Common myeloid progenitor, CD34-positive (primary cell): Measurements from ENCODE around the gene GABRR2.
A peak's percentile ranks its signal among the peaks of the same experiment; 100 is the strongest.
"Not testable (repeated sequence)": the region's sequence is repeated elsewhere in the genome, so short reads cannot be mapped to it uniquely, and the experiment has no call there.

ENCODE experiments used
- CTCF ChIA-PET: fragments of 350-600 bp; sonication (Branson Sonifier 250); formaldehyde crosslinking; loops from one replicate; lab custom pipeline; 2021; ENCODE audit warnings: antibody characterized with exemption; lab: Charles Lee
- POLR2A ChIA-PET: fragments of 350-600 bp; sonication (Branson Sonifier 250); formaldehyde crosslinking; loops from one replicate; lab custom pipeline; 2021; ENCODE audit warnings: antibody characterized with exemption; lab: Charles Lee
- DNase-seq, 3 donors: peaks; one replicate each; pipeline versions ENCODE4 v3.0.0 to v3.0.0-alpha.2; 2013
- H3K27ac ChIP-seq, 2 experiments: 1 replicate in 1 of 2; 2 replicates in 1 of 2; pipeline ENCODE4 v1.7.0; 2013; ENCODE audit warnings: inconsistent platforms in 2 of 2, low read length in 2 of 2, mild to moderate bottlenecking in 2 of 2, low read depth in 1 of 2, moderate library complexity in 1 of 2; ENCODE audit not compliant: severe bottlenecking in 2 of 2, insufficient read depth in 1 of 2, poor library complexity in 1 of 2
- H3K27me3 ChIP-seq, 5 experiments: replicated peaks in 2 of 5; 1 replicate in 3 of 5; 2 replicates in 2 of 5; pipeline versions ENCODE4 v1.6.1 to v1.7.0; 2013; ENCODE audit warnings: low read length in 4 of 5, mild to moderate bottlenecking in 2 of 5, moderate library complexity in 2 of 5, inconsistent platforms in 1 of 5; ENCODE audit not compliant: insufficient read depth in 5 of 5, control insufficient read depth in 4 of 5
- H3K36me3 ChIP-seq, 4 experiments: 1 replicate in 2 of 4; 2 replicates in 2 of 4; pipeline versions ENCODE4 v1.6.1 to v1.7.0; 2013; ENCODE audit warnings: low read length in 3 of 4, control low read depth in 1 of 4, mild to moderate bottlenecking in 1 of 4; ENCODE audit not compliant: control insufficient read depth in 4 of 4, insufficient read depth in 4 of 4
- H3K4me1 ChIP-seq, 4 experiments: 1 replicate in 3 of 4; 2 replicates in 1 of 4; pipeline versions ENCODE4 v1.6.1 to v1.7.1; 2013; ENCODE audit warnings: low read length in 3 of 4, mild to moderate bottlenecking in 3 of 4, control low read depth in 1 of 4, inconsistent platforms in 1 of 4, moderate library complexity in 1 of 4; ENCODE audit not compliant: control insufficient read depth in 4 of 4, insufficient read depth in 4 of 4; ENCODE audit errors: control extremely low read depth in 1 of 4
- H3K4me3 ChIP-seq, 7 experiments: 1 replicate in 4 of 7; 2 replicates in 3 of 7; pipeline versions ENCODE4 v1.5.1 to v1.7.0; 2013; ENCODE audit warnings: mild to moderate bottlenecking in 7 of 7, low read length in 6 of 7, moderate library complexity in 6 of 7, inconsistent platforms in 2 of 7, low read depth in 2 of 7, control low read depth in 1 of 7; ENCODE audit not compliant: insufficient read depth in 4 of 7, control insufficient read depth in 1 of 7; ENCODE audit errors: extremely low read depth in 1 of 7
- H3K9me3 ChIP-seq, 5 experiments: 1 replicate in 4 of 5; 2 replicates in 1 of 5; pipeline versions ENCODE4 v1.6.1 to v1.7.1; 2013; ENCODE audit warnings: low read length in 4 of 5, mild to moderate bottlenecking in 2 of 5, inconsistent platforms in 1 of 5, low read depth in 1 of 5, moderate library complexity in 1 of 5; ENCODE audit not compliant: control insufficient read depth in 4 of 5, insufficient read depth in 2 of 5; ENCODE audit errors: control extremely low read depth in 1 of 5
- WGBS: methylation state at CpG from one replicate; pipeline ENCODE4 v1.1.5; 2013; ENCODE audit not compliant: insufficient coverage; 5-methylcytosine and 5-hydroxymethylcytosine counted together

Gene GABRR2

DNA sequence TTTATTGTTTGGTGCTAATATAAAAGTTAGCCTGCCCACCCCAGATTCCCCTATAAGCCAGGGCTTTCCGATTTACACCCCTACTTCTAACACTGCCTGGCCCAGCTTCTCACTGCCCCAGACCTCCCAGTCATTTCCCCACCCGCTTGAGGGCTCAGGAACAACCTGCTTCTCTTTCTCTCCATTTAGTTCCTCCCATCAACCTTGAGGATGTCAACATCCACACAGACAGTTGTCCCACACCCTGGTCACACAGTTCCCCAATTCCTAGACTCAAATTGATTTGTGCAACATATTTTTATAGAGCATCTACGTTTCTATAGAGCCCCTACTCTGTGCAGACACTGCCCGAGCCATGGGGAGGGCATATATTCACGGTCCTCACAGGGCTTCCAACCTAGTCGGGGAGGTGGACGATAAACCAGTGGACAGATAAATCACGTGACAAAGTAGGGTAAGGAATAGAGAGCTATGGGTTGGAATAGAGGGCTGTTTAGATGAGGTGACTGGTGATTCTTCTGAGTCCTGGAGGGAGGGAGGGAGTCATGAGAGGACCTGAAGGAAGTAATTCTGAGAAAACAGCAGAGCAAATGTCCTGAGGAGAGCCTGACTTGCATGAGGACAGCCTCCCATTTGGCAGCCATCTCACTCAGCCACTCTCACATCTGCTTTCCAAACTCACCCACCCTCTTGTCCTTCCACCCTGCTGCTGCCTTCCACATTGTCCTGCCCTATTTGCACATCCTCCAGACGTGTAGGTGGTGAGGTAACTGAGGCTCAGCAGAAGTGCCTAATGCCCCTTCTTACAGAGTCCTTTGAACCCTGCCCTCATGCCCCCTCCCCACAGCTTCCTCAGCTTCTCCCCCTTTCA, 6.3 kb downstream of the GABRR2 start:
- ChIA-PET CTCF (interaction anchor here (0.9 to 1.1 kb wide), 2 partner anchors 19 to 64 kb away, joined by 3 to 4 read pairs; no protein-coding TSS in a partner anchor), POLR2A (no interaction called here)
- DNase-seq: peak in 2 of 3 donors; percentile 12 to 19
- Histone ChIP-seq H3K9me3 (no peaks in the 10 kb centered on the region), H3K4me1 (peaks cover 0 to 27% (median 14%) of the 10 kb centered on the region in 4 experiments), H3K36me3 (no peaks in the 10 kb centered on the region), H3K27me3 (no peaks in the 10 kb centered on the region), H3K4me3 (no peak overlapping the region), H3K27ac (no peak overlapping the region)
- WGBS: 89% methylated on average over 8 of the region's 9 CpGs

DNA sequence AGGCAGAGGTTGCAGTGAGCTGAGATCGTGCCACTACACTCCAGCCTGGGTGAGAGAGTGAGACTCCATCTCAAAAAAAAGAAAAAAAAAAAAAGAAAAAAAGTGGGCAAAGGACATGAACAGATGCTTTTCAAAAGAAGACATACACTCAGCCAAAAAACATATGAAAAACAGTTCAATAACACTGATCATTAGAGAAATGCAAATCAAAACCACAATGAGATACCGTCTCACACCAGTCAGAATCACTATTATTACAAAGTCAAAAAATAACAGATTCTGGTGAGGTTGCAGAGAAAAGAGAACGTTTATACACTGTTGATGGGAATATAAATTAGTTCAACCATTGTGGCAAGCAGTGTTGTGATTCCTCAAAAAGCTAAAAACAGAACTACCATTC, 10.6 kb downstream of the GABRR2 start:
- POLR2A ChIA-PET, H3K4me1 ChIP-seq, CTCF ChIA-PET, H3K4me3 ChIP-seq, H3K27me3 ChIP-seq, H3K9me3 ChIP-seq, DNase-seq, H3K27ac ChIP-seq, H3K36me3 ChIP-seq: not testable (repeated sequence)
- no CpG with 5 or more reads among the region's 3 CpGs for WGBS

DNA sequence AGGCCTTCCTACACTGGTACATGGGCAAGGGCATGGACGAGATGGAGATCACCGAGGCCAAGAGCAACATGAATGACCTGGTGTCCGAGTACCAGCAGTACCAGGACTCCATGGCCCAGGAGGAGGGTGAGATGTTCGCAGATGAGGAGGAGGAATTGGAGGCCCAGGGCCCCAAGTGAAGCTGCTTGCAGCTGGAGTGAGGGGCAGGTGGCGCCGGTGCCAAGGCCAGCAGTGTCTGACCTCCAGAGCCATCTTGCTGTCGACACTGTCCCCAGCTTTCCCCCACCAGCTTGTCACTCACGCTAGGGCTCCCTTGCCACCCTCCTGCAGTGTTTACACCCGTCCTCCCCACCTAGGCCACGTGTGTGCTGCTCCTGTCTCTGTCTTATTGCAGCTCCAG, 12.2 kb downstream of the GABRR2 start:
- POLR2A ChIA-PET: no interaction called here
- H3K27me3 ChIP-seq: no peaks in the 10 kb centered on the region
- 95% methylated on average over 9 of the region's 10 CpGs for WGBS
- no peak overlapping the region for H3K4me3 ChIP-seq
- peak in 1 of 3 donors; percentile 15 for DNase-seq
- CTCF ChIA-PET: interaction anchor here (1.4 to 1.7 kb wide), 2 partner anchors 42 to 69 kb away, joined by 3 to 4 read pairs; no protein-coding TSS in a partner anchor
- peaks cover 7 to 13% (median 10%) of the 10 kb centered on the region in 4 experiments for H3K4me1 ChIP-seq
- H3K27ac ChIP-seq: no peak overlapping the region
- no peaks in the 10 kb centered on the region for H3K36me3 ChIP-seq
- no peaks in the 10 kb centered on the region for H3K9me3 ChIP-seq

DNA sequence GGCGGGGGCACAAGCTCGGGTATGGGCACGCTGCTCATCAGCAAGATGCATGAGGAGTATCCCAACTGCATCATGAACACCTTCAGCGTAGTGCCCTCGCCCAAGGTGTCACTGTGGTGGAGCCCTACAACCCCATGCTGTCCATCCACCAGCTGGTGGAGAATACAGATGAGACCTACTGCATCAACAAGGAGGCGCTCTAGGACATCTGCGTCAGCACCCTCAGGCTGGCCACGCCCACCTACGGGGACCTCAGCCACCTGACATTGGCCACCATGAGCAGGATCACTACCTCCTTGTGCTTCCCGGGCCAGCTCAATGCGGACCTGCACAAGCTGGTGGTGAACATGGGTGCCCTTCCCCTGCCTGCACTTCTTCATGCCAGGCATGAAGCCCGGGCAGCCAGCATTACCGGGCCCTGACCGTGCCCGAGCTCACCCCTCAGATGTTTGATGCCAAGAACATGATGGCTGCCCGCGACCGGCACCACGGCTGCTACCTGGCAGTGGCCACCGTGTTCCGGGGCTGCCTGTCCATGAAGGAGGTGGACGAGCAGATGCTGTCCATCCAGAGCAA, 12.8 kb downstream of the GABRR2 start:
- CTCF ChIA-PET: interaction anchor here (0.5 to 1.7 kb wide), 5 partner anchors 11 to 319 kb away, joined by 3 to 4 read pairs (median 3); no protein-coding TSS in a partner anchor
- 97% methylated on average over 16 of the region's 22 CpGs for WGBS
- POLR2A ChIA-PET: no interaction called here

DNA sequence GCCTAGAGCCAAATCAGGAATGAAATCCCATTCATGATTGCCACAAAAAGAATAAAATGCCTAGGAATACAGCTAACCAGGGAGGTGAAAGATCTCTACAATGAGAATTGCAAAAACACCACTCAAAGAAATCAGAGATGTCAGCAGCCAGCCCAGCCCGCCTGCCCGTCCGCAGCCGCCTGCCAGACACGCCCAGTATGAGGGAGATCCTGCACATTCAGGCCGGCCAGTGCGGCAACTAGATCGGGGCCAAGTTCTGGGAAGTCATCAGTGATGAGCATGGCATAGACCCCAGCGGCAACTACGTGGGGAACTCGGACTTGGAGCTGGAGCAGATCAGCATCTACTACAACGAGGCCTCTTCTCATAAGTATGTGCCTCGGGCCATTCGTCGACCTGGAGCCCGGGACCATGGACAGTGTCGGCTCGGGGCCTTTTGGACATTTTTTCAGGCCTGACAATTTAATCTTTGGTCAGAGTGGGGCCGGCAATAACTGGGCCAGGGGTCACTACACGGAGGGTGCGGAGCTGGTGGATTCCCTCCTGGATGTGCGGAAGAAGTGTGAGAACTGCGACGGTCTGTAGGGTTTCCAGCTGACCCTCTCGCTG, 13.4 kb downstream of the GABRR2 start:
- 95% methylated on average over 24 of the region's 25 CpGs for WGBS
- CTCF ChIA-PET: interaction anchor here (0.5 to 1.7 kb wide), 6 partner anchors 10 to 319 kb away, joined by 3 to 4 read pairs (median 3); no protein-coding TSS in a partner anchor

More for the DNA sequence above, 12.8 kb downstream of the GABRR2 start:
- Histone ChIP-seq H3K4me1 (peaks cover 11 to 17% (median 13%) of the 10 kb centered on the region in 4 experiments), H3K4me3 (no peak overlapping the region), H3K27ac (no peak overlapping the region), H3K36me3 (no peaks in the 10 kb centered on the region), H3K27me3 (no peaks in the 10 kb centered on the region), H3K9me3 (no peaks in the 10 kb centered on the region)
- no peak for DNase-seq

DNA sequence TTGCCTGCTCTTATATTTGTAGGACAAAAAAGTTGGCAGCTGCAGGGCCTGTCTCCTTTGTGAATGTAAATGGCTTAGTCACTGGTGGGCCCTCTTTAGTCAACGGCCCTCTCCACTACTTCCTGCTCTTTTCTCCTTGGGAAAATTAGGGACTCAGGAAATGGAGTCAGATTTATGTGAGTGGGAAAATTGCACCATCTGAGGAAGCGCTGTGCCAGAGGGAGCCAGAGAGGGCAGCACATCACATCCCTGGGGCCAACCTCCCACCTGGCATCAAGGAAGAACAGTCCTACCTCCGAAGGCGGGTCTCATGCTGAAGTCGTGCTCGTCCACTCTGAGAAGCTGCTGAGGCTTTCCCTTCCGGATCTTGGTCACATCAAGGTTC, 15.6 kb downstream of the GABRR2 start:
- ChIA-PET CTCF (interaction anchor here (1.0 to 1.7 kb wide), 2 partner anchors 8 to 16 kb away, joined by 3 read pairs; no protein-coding TSS in a partner anchor), POLR2A (no interaction called here)
- no peak for DNase-seq
- Histone ChIP-seq H3K27ac (no peak overlapping the region), H3K4me1 (peaks cover 11 to 25% (median 16%) of the 10 kb centered on the region in 4 experiments), H3K9me3 (no peaks in the 10 kb centered on the region), H3K4me3 (no peak overlapping the region), H3K36me3 (no peaks in the 10 kb centered on the region), H3K27me3 (no peaks in the 10 kb centered on the region)
- WGBS: 100% methylated on average over 6 of the region's 7 CpGs

More for the DNA sequence above, 13.4 kb downstream of the GABRR2 start:
- DNase-seq: no peak
- Histone ChIP-seq H3K36me3 (no peaks in the 10 kb centered on the region), H3K4me3 (no peak overlapping the region), H3K27me3 (no peaks in the 10 kb centered on the region), H3K27ac (no peak overlapping the region), H3K4me1 (peaks cover 11 to 23% (median 14%) of the 10 kb centered on the region in 4 experiments), H3K9me3 (no peaks in the 10 kb centered on the region)
- POLR2A ChIA-PET: no interaction called here
